ENCODE results near the gene TSNAXIP1. TPM values are rescaled to one million over a fixed set of nuclear protein-coding genes. Genes with fewer than 3 reads are reported as not detected.

The TSNAXIP1 gene
- total and polyA plus RNA-seq, 10 of the 15 experiments (the other 5 are each of a cell fraction or from before 2014, with no cell fraction given), result 0.09 to 0.63 (median 0.37) TPM; not detected in 1

DNA sequence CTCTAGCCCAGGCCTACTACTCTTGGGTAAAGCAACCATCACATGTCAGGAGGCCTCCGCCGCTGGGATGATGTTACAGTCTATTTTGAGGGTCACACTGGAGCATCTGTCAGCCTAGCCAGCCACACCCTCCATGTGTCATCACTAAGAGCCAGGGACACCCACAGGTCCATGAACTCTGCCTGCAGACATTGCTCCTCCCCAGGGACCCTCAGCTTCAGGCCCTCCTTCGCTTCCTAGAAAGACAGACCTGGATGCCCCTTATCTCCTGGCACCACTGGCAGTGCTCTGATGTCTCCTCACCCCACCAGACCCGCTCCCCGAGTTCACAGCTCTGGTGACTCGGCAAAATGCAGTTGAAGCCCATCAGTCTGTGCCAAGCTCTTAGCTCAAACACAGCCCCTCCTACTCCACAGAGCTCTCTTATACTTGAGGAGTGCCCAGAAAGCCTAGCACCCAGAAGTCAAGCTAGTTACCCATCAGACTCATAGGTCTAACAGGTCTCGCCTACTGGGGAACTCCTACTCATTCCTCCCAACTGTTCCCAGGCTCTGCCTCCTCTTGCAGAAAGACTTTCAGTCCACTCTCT is 6.3 kb upstream of the TSNAXIP1 start (continued):
- TF ChIP-seq, protein P1, sequence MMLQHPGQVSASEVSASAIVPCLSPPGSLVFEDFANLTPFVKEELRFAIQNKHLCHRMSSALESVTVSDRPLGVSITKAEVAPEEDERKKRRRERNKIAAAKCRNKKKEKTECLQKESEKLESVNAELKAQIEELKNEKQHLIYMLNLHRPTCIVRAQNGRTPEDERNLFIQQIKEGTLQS (IDR thresholded peaks at IDR 0.05; ENCODE audit: borderline replicate concordance, extremely low read depth, low read depth, low read length), result no peak
- TF ChIP-seq RAD51 (IDR thresholded peaks at IDR 0.05) (no peak), E2F8 (IDR thresholded peaks at IDR 0.05; ENCODE audit: low read depth, partially characterized antibody) (no peak)
- TF ChIP-seq, protein P2, sequence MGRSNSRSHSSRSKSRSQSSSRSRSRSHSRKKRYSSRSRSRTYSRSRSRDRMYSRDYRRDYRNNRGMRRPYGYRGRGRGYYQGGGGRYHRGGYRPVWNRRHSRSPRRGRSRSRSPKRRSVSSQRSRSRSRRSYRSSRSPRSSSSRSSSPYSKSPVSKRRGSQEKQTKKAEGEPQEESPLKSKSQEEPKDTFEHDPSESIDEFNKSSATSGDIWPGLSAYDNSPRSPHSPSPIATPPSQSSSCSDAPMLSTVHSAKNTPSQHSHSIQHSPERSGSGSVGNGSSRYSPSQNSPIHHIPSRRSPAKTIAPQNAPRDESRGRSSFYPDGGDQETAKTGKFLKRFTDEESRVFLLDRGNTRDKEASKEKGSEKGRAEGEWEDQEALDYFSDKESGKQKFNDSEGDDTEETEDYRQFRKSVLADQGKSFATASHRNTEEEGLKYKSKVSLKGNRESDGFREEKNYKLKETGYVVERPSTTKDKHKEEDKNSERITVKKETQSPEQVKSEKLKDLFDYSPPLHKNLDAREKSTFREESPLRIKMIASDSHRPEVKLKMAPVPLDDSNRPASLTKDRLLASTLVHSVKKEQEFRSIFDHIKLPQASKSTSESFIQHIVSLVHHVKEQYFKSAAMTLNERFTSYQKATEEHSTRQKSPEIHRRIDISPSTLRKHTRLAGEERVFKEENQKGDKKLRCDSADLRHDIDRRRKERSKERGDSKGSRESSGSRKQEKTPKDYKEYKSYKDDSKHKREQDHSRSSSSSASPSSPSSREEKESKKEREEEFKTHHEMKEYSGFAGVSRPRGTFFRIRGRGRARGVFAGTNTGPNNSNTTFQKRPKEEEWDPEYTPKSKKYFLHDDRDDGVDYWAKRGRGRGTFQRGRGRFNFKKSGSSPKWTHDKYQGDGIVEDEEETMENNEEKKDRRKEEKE (IDR thresholded peaks at IDR 0.05), result no peak
